ENCODE measurements around the gene FITM2. TPM values are rescaled to one million over a fixed set of nuclear protein-coding genes. Genes with fewer than 3 reads are reported as not detected.
"Not testable (repeated sequence)": the region's sequence is repeated elsewhere in the genome, so short reads cannot be mapped to it uniquely, and the experiment has no call there.

The FITM2 gene
- polyA plus RNA-seq (2013, experiment 1 of 2; ENCODE audit: insufficient read length): 11.2 TPM
- polyA plus RNA-seq (2013, experiment 2 of 2; ENCODE audit: insufficient read length): 10.9 TPM

- DNase-seq: peak; percentile 98
Observed at GRCh38 chr20:44310664-44311639, at the start of gene FITM2. TSS of gene FITM2 (minus strand) at chr20:44311202. CDS start at chr20:44311148, 54 bp downstream.

GRCh38 chr20:44360221-44360620, 49.2 kb upstream of the FITM2 start:
- DNase-seq: no peak

GRCh38 chr20:44358776-44359175, 47.8 kb upstream of the FITM2 start:
- no peak for DNase-seq

- DNase-seq: no peak
Observed at GRCh38 chr20:44357555-44358125, 46.6 kb upstream of the FITM2 start.

GRCh38 chr20:44357020-44357419, 46.0 kb upstream of the FITM2 start:
- DNase-seq: no peak

GRCh38 chr20:44356353-44356723, 45.3 kb upstream of the FITM2 start:
- no peak for DNase-seq

GRCh38 chr20:44355498-44356352, 44.7 kb upstream of the FITM2 start, which contains the start of gene HNF4A:
TSS of gene HNF4A (plus strand) at chr20:44355699. CDS start at chr20:44355805, 106 bp downstream.
- DNase-seq: no peak

- DNase-seq: no peak
Observed at GRCh38 chr20:44354979-44355497, 44.0 kb upstream of the FITM2 start.

- no peak for DNase-seq
Observed at GRCh38 chr20:44350567-44350966, 39.6 kb upstream of the FITM2 start.

- DNase-seq: no peak
Observed at GRCh38 chr20:44349349-44349748, 38.3 kb upstream of the FITM2 start.

GRCh38 chr20:44348168-44348659, 37.2 kb upstream of the FITM2 start:
- no peak for DNase-seq

- DNase-seq: not testable (repeated sequence)
Observed at GRCh38 chr20:44345941-44346340, 34.9 kb upstream of the FITM2 start.

GRCh38 chr20:44345147-44345546, 34.1 kb upstream of the FITM2 start:
- no peak for DNase-seq

- DNase-seq: no peak
Observed at GRCh38 chr20:44344723-44345122, 33.7 kb upstream of the FITM2 start.

- no peak for DNase-seq
Observed at GRCh38 chr20:44343162-44343675, 32.2 kb upstream of the FITM2 start.

GRCh38 chr20:44342248-44342647, 31.2 kb upstream of the FITM2 start:
- peak; percentile 11 for DNase-seq

GRCh38 chr20:44336725-44337380, 25.9 kb upstream of the FITM2 start, which contains the start of gene R3HDML:
TSS of gene R3HDML (plus strand) at chr20:44337043. CDS start at chr20:44337158, 115 bp downstream.
- DNase-seq: no peak

- no peak for DNase-seq
Observed at GRCh38 chr20:44336086-44336485, 25.1 kb upstream of the FITM2 start.

- no peak for DNase-seq
Observed at GRCh38 chr20:44335675-44336074, 24.7 kb upstream of the FITM2 start.

- no peak for DNase-seq
Observed at GRCh38 chr20:44334709-44335108, 23.7 kb upstream of the FITM2 start.

- no peak for DNase-seq
Observed at GRCh38 chr20:44334306-44334705, 23.3 kb upstream of the FITM2 start.
